SU-DHL-6 (cell line): Measurements from ENCODE around the gene KIF2A.

Experiments
- H2AFZ ChIP-seq: fragments of 200-600 bp; sonication (generic); 2 replicates; pipeline ENCODE4 v1.6.1; 2014; ENCODE audit warnings: low read depth, mild to moderate bottlenecking, moderate library complexity, mixed read lengths, antibody characterized with exemption, low read length; ENCODE audit not compliant: severe bottlenecking
- H3F3A ChIP-seq: fragments of 200-600 bp; shearing (Covaris generic); 2 replicates; pipeline ENCODE4 v1.6.0; 2016; ENCODE audit warnings: antibody characterized with exemption, mild to moderate bottlenecking; ENCODE audit not compliant: insufficient read depth
- H3K27ac ChIP-seq: fragments of 200-600 bp; sonication (generic); 2 replicates; pipeline ENCODE4 v1.5.1; 2016; ENCODE audit warnings: low read depth, mild to moderate bottlenecking, low read length, moderate library complexity, mixed read lengths
- H3K27me3 ChIP-seq: fragments of 200-600 bp; sonication (generic), shearing (Covaris generic); 2 replicates; pipeline ENCODE4 v1.6.0; 2014; ENCODE audit warnings: mild to moderate bottlenecking, low read length
- H3K36me3 ChIP-seq: fragments of 200-600 bp; sonication (generic); 2 replicates; pipeline ENCODE4 v1.6.1; 2014; ENCODE audit warnings: mild to moderate bottlenecking, low read length, mixed read lengths
- H3K4me2 ChIP-seq: fragments of 300-600, 200-600 bp; shearing (Covaris generic), sonication (generic); 2 replicates; pipeline ENCODE4 v1.6.0; 2014; ENCODE audit warnings: low read length, low read depth, mild to moderate bottlenecking; ENCODE audit not compliant: poor library complexity, severe bottlenecking
- H3K4me3 ChIP-seq: fragments of 200-600 bp; sonication (generic); 2 replicates; pipeline ENCODE4 v1.5.1; 2014; ENCODE audit warnings: antibody characterized with exemption, low read length, mild to moderate bottlenecking, mixed read lengths; ENCODE audit not compliant: insufficient read depth, poor library complexity, severe bottlenecking
- H3K79me2 ChIP-seq: fragments of 200-600 bp; sonication (generic); 2 replicates; pipeline ENCODE4 v1.6.1; 2014; ENCODE audit warnings: mild to moderate bottlenecking, low read length, moderate library complexity; ENCODE audit not compliant: insufficient read depth
- H3K9ac ChIP-seq: fragments of 200-600 bp; sonication (generic); 2 replicates; pipeline ENCODE4 v1.7.0; 2014; ENCODE audit warnings: mild to moderate bottlenecking, low read length
- H3K9me2 ChIP-seq: fragments of 200-600 bp; sonication (generic); replicated peaks from 2 replicates; pipeline ENCODE4 v1.6.1; 2014; ENCODE audit warnings: low read length; ENCODE audit not compliant: insufficient read depth
- H3K9me3 ChIP-seq: fragments of 200-600 bp; sonication (generic); 2 replicates; pipeline ENCODE4 v1.6.1; 2014; ENCODE audit warnings: low read length, mixed read lengths; ENCODE audit not compliant: insufficient read depth
- H4K20me1 ChIP-seq: fragments of 200-600 bp; sonication (generic); 2 replicates; pipeline ENCODE4 v1.6.1; 2014; ENCODE audit warnings: low read depth, mild to moderate bottlenecking, antibody characterized with exemption, low read length, moderate library complexity, mixed read lengths
- CTCF ChIP-seq: fragments of 200-600 bp; sonication (generic); IDR thresholded peaks from one replicate; pipeline ENCODE4 v1.5.1; 2017; ENCODE audit warnings: antibody characterized with exemption, mild to moderate bottlenecking, low read length, moderate library complexity; ENCODE audit not compliant: insufficient read depth, poor library complexity, severe bottlenecking
- EZH2phosphoT487 ChIP-seq: fragments of 200-600 bp; sonication (generic), shearing (Covaris generic); conservative IDR thresholded peaks from 2 replicates; pipeline ENCODE4 v1.6.1; 2018; ENCODE audit warnings: mild to moderate bottlenecking, antibody characterized with exemption, low read length, moderate library complexity, mixed read lengths

KIF2A gene

GRCh38 chr5:62315376-62316175, 9.6 kb downstream of the KIF2A start:
- no peak overlapping the region for H3K4me2 ChIP-seq

DNA sequence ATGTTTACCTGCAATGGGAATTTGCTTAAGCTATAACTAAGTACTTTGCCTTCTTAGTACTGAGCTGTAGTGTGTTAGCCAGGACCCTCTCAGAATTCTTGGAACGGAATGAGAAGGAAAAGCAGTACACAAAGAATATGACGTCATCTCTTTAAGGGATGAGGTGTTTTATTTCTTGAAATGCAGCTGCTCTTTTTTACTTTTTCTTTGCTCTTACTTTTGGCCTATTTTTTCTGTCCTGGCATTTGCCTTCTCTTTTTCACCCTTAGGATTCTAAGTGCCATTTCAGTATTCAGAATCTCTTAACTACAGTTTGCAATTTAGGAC, 10.1 kb downstream of the KIF2A start:
- H3K4me3 ChIP-seq = no peak overlapping the region
- H2AFZ ChIP-seq = no peak overlapping the region
- TF ChIP-seq CTCF = no peak
- no peak for TF ChIP-seq EZH2phosphoT487
- H3K27me3 ChIP-seq = no peaks in the 10 kb centered on the region
- peaks cover 100% of the 10 kb centered on the region for H3K79me2 ChIP-seq
- H3K9me3 ChIP-seq = no peaks in the 10 kb centered on the region
- no peak overlapping the region for H3K4me2 ChIP-seq
- no peaks in the 10 kb centered on the region for H3K9me2 ChIP-seq
- H3F3A ChIP-seq = no peaks in the 10 kb centered on the region
- no peak overlapping the region for H3K27ac ChIP-seq
- no peak overlapping the region for H3K9ac ChIP-seq
- H3K36me3 ChIP-seq = no peaks in the 10 kb centered on the region
- H4K20me1 ChIP-seq = peaks cover 73% of the 10 kb centered on the region

More at GRCh38 chr5:62315376-62316175, 9.6 kb downstream of the KIF2A start:
- H3K79me2 ChIP-seq = peaks cover 100% of the 10 kb centered on the region
- H3K36me3 ChIP-seq = no peaks in the 10 kb centered on the region
- H3K9me3 ChIP-seq = no peaks in the 10 kb centered on the region
- no peak overlapping the region for H2AFZ ChIP-seq
- H3K27ac ChIP-seq = no peak overlapping the region
- no peaks in the 10 kb centered on the region for H3K27me3 ChIP-seq
- no peaks in the 10 kb centered on the region for H3F3A ChIP-seq
- no peak for TF ChIP-seq EZH2phosphoT487
- no peaks in the 10 kb centered on the region for H3K9me2 ChIP-seq
- H3K9ac ChIP-seq = no peak overlapping the region
- peaks cover 73% of the 10 kb centered on the region for H4K20me1 ChIP-seq
- no peak overlapping the region for H3K4me3 ChIP-seq

- Histone ChIP-seq H2AFZ (no peak overlapping the region), H3K79me2 (peaks cover 100% of the 10 kb centered on the region), H3K36me3 (no peaks in the 10 kb centered on the region; the same call in 1 of the 2 replicates), H3K4me2 (no peak overlapping the region), H4K20me1 (peaks cover 74% of the 10 kb centered on the region), H3K4me3 (no peak overlapping the region), H3K9me2 (no peaks in the 10 kb centered on the region), H3F3A (no peaks in the 10 kb centered on the region), H3K9ac (no peak overlapping the region), H3K27ac (no peak overlapping the region), H3K9me3 (no peaks in the 10 kb centered on the region), H3K27me3 (no peaks in the 10 kb centered on the region)
- TF ChIP-seq CTCF (no peak), EZH2phosphoT487 (no peak)
Measured at GRCh38 chr5:62317810-62318209, 11.8 kb downstream of the KIF2A start.

DNA sequence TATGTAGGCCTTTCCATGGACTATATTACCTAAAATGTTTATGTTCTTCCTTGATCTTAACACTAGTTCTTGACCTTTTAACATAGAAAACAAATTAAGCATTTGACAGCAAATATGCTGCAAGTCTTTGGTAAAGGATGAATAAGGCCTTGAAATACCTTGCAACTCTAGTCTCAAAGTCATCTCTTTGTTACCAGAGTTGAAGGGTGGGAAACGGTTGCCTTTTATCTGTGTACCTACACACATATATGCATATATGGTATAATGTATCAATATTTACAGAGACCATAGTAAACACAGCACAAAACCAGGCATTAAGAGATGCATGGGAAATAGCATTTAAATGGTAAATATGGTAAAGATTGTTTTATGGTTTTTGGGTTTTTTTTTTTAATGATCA, 16.5 kb downstream of the KIF2A start:
- H4K20me1 ChIP-seq = peaks cover 49% of the 10 kb centered on the region
- H3K4me3 ChIP-seq = no peak overlapping the region
- H3K27me3 ChIP-seq = no peaks in the 10 kb centered on the region
- TF ChIP-seq EZH2phosphoT487 (no peak), CTCF (no peak)
- no peak overlapping the region for H3K27ac ChIP-seq
- no peaks in the 10 kb centered on the region for H3K9me3 ChIP-seq
- H3K36me3 ChIP-seq = no peaks in the 10 kb centered on the region; the same call in 1 of the 2 replicates
- H3K4me2 ChIP-seq = no peak overlapping the region
- no peak overlapping the region for H3K9ac ChIP-seq
- H3K9me2 ChIP-seq = no peaks in the 10 kb centered on the region
- H3K79me2 ChIP-seq = peaks cover 96% of the 10 kb centered on the region
- no peak overlapping the region for H2AFZ ChIP-seq
- no peaks in the 10 kb centered on the region for H3F3A ChIP-seq
